ENCODE data around the gene HS3ST2. TPM values are rescaled to one million over a fixed set of nuclear protein-coding genes. Genes with fewer than 3 reads are reported as not detected.

Gene HS3ST2
- total RNA-seq, 1 experiment from 2014 or later = 0.61 TPM

- no peak for DNase-seq (ENCODE audit: low spot score)
- Mint-ChIP-seq H3K9me3 (peaks cover 9% of the 10 kb centered on the region; the same call in 1 of the 2 replicates), H3K27me3 (ENCODE audit: low read depth) (no peaks in the 10 kb centered on the region; the same call in 1 of the 2 replicates), H3K4me1 (peaks cover 19% of the 10 kb centered on the region), H3K4me3 (no peak overlapping the region), H3K36me3 (no peaks in the 10 kb centered on the region), H3K27ac (no peak overlapping the region)
- TF ChIP-seq CTCF (IDR thresholded peaks at IDR 0.05) (no peak), NFE2L1 (CRISPR knock-in tag; IDR thresholded peaks at IDR 0.05) (no peak), E2F1 (CRISPR knock-in tag; IDR thresholded peaks at IDR 0.05) (no peak), SP1 (CRISPR knock-in tag; conservative IDR thresholded peaks at IDR 0.05) (no peak)
- CTCF ChIA-PET = no interaction called here
- POLR2A ChIA-PET = no interaction called here
- no peak for ATAC-seq
These were observed 27.7 kb upstream of the HS3ST2 start for GRCh38 chr16:22786284-22786683.

- Mint-ChIP-seq H3K9me3 (peaks cover 9% of the 10 kb centered on the region; the same call in 1 of the 2 replicates), H3K27me3 (ENCODE audit: low read depth) (no peaks in the 10 kb centered on the region; the same call in 1 of the 2 replicates), H3K4me1 (peaks cover 19% of the 10 kb centered on the region), H3K4me3 (no peak overlapping the region), H3K36me3 (no peaks in the 10 kb centered on the region), H3K27ac (no peak overlapping the region)
- ATAC-seq (no peak), DNase-seq (ENCODE audit: low spot score) (no peak)
- ChIA-PET POLR2A (no interaction called here), CTCF (no interaction called here)
- TF ChIP-seq CTCF (IDR thresholded peaks at IDR 0.05) (no peak), PRDM15 (CRISPR knock-in tag; IDR thresholded peaks at IDR 0.05) (no peak), OVOL2 (CRISPR knock-in tag; IDR thresholded peaks at IDR 0.05; ENCODE audit: borderline replicate concordance) (no peak), FOXK1 (CRISPR knock-in tag; IDR thresholded peaks at IDR 0.05) (no peak), ZNF423 (CRISPR knock-in tag; IDR thresholded peaks at IDR 0.05) (no peak), MYBL2 (CRISPR knock-in tag; IDR thresholded peaks at IDR 0.05) (no peak), KAT7 (CRISPR knock-in tag; IDR thresholded peaks at IDR 0.05; ENCODE audit: borderline replicate concordance) (no peak), RORB (CRISPR knock-in tag; IDR thresholded peaks at IDR 0.05) (no peak), ESRRA (CRISPR knock-in tag; IDR thresholded peaks at IDR 0.05; ENCODE audit: borderline replicate concordance) (no peak), GTF2I (CRISPR knock-in tag; conservative IDR thresholded peaks at IDR 0.05) (no peak), ATF1 (CRISPR knock-in tag; IDR thresholded peaks at IDR 0.05) (no peak), E2F5 (CRISPR knock-in tag; IDR thresholded peaks at IDR 0.05) (no peak), IRF1 (CRISPR knock-in tag; IDR thresholded peaks at IDR 0.05) (no peak), ZNF512 (CRISPR knock-in tag; IDR thresholded peaks at IDR 0.05; ENCODE audit: borderline replicate concordance) (no peak), ZNF263 (CRISPR knock-in tag; IDR thresholded peaks at IDR 0.05; ENCODE audit: low read depth) (no peak), ZNF532 (CRISPR knock-in tag; IDR thresholded peaks at IDR 0.05; ENCODE audit: borderline replicate concordance) (no peak), NFE2L1 (CRISPR knock-in tag; IDR thresholded peaks at IDR 0.05) (no peak)
These were observed 27.3 kb upstream of the HS3ST2 start for GRCh38 chr16:22786691-22787090.
